ENCODE measurements around the gene ZNF358. TPM values are rescaled to one million over a fixed set of nuclear protein-coding genes. Genes with fewer than 3 reads are reported as not detected.

The ZNF358 gene
- total RNA-seq, 2 experiments from 2014 or later, result 3.7 to 3.9 TPM

GRCh38 chr19:7564866-7565265 is 49.0 kb downstream of the ZNF358 start:
- no peak overlapping the region for H3K4me3 Mint-ChIP-seq
- DNase-seq, result no peak
- CTCF ChIA-PET, result interaction anchor here (1.9 kb wide), 1 partner anchor 116 kb away, joined by 5 read pairs; the partner anchor contains the start of gene TRAPPC5
- H3K27ac Mint-ChIP-seq, result no peak overlapping the region
- H3K36me3 Mint-ChIP-seq (ENCODE audit: low read depth), result peaks cover 10% of the 10 kb centered on the region
- H3K27me3 Mint-ChIP-seq (ENCODE audit: low read depth), result no peaks in the 10 kb centered on the region
- H3K4me1 Mint-ChIP-seq (ENCODE audit: low read depth), result no peaks in the 10 kb centered on the region
- intact Hi-C loops (cut with micrococcal nuclease), result no loop called here
- no peaks in the 10 kb centered on the region for H3K9me3 Mint-ChIP-seq

GRCh38 chr19:7565332-7565731 is 49.4 kb downstream of the ZNF358 start:
- H3K9me3 Mint-ChIP-seq, result no peaks in the 10 kb centered on the region
- H3K4me1 Mint-ChIP-seq (ENCODE audit: low read depth), result no peaks in the 10 kb centered on the region
- DNase-seq, result no peak
- intact Hi-C loops (cut with micrococcal nuclease), result no loop called here
- CTCF ChIA-PET, result interaction anchor here (0.6 to 4.2 kb wide), 5 partner anchors 31 to 234 kb away, joined by 3 to 36 read pairs (median 4); partner anchors contain the start of genes PET100, TRAPPC5 and XAB2
- H3K27ac Mint-ChIP-seq, result no peak overlapping the region
- H3K27me3 Mint-ChIP-seq (ENCODE audit: low read depth), result no peaks in the 10 kb centered on the region
- H3K4me3 Mint-ChIP-seq, result no peak overlapping the region
- H3K36me3 Mint-ChIP-seq (ENCODE audit: low read depth), result peaks cover 7% of the 10 kb centered on the region

Other genes starting within 250 kb of the ZNF358 start
- 1 to 10 TPM; 3.7 to 3.9 TPM for gene INSR, start 221.7 kb upstream of the ZNF358 start, total RNA-seq
- 10 to 100 TPM; 24.6 to 28.7 TPM for gene ARHGEF18, start 167.2 kb upstream of the ZNF358 start, total RNA-seq
- 1 to 10 TPM in 1 of 2 experiments, under 1 TPM in 1; 0.86 to 1.1 TPM for gene PEX11G, start 27.1 kb upstream of the ZNF358 start, total RNA-seq
- 1 to 10 TPM; 4.2 to 5.2 TPM for gene MCOLN1, start 6.5 kb downstream of the ZNF358 start, total RNA-seq
- gene PNPLA6, start 19.6 kb downstream of the ZNF358 start, total RNA-seq, result 10 to 100 TPM; 75.5 to 81.7 TPM
- gene CAMSAP3, start 79.8 kb downstream of the ZNF358 start, total RNA-seq, result under 1 TPM; 0.24 to 0.30 TPM
- 10 to 100 TPM; 60.0 to 60.4 TPM for gene XAB2, start 113.4 kb downstream of the ZNF358 start, total RNA-seq
- gene PET100, start 113.7 kb downstream of the ZNF358 start, total RNA-seq, result 10 to 100 TPM; 93.9 to 96.5 TPM
- under 1 TPM in 1 of 2 experiments, not detected in 1; 0.64 TPM for gene PCP2, start 117.6 kb downstream of the ZNF358 start, total RNA-seq
- gene STXBP2, start 121.0 kb downstream of the ZNF358 start, total RNA-seq, result 10 to 100 TPM; 88.4 to 92.4 TPM
- not detected for gene RETN, start 152.9 kb downstream of the ZNF358 start, total RNA-seq
- gene MCEMP1, start 161.0 kb downstream of the ZNF358 start, total RNA-seq, result not detected
- gene TRAPPC5, start 164.7 kb downstream of the ZNF358 start, total RNA-seq, result 10 to 100 TPM; 74.7 to 82.4 TPM
- gene FCER2, start 186.0 kb downstream of the ZNF358 start, total RNA-seq, result under 1 TPM; 0.86 to 0.89 TPM
- gene CLEC4G, start 216.0 kb downstream of the ZNF358 start, total RNA-seq, result not detected
- gene CD209, start 231.4 kb downstream of the ZNF358 start, total RNA-seq, result not detected
- not detected for gene CLEC4M, start 247.1 kb downstream of the ZNF358 start, total RNA-seq

Data from activated naive CD4-positive, alpha-beta T cell treated with anti-CD3 and anti-CD28 coated beads for 36 hours (primary cell).